DMS 273 (cell line): Measurements from ENCODE around the gene SMIM24.
"Not testable (repeated sequence)": the region's sequence is repeated elsewhere in the genome, so short reads cannot be mapped to it uniquely, and the experiment has no call there.

Source experiments
- DNase-seq: peaks from one replicate; lab custom pipeline; 2025; ENCODE audit not compliant: unreplicated experiment; lab: John Stamatoyannopoulos, UW

Gene SMIM24

GRCh38 chr19:3457528-3458228 lies 22.6 kb downstream of the SMIM24 start:
- DNase-seq: no peak

GRCh38 chr19:3456925-3457527 lies 23.3 kb downstream of the SMIM24 start:
- DNase-seq: no peak

GRCh38 chr19:3455960-3456601 lies 24.2 kb downstream of the SMIM24 start:
- no peak for DNase-seq

GRCh38 chr19:3455393-3455955 lies 24.9 kb downstream of the SMIM24 start:
- DNase-seq: no peak

- DNase-seq: no peak
These were observed 25.5 kb downstream of the SMIM24 start for GRCh38 chr19:3454656-3455392.

- no peak for DNase-seq
These were observed 26.5 kb downstream of the SMIM24 start for GRCh38 chr19:3453840-3454239.

- DNase-seq: not testable (repeated sequence)
These were observed 27.4 kb downstream of the SMIM24 start for GRCh38 chr19:3452942-3453214.

- DNase-seq: no peak
These were observed 28.0 kb downstream of the SMIM24 start for GRCh38 chr19:3452171-3452941.

GRCh38 chr19:3451451-3451866 lies 28.9 kb downstream of the SMIM24 start:
- no peak for DNase-seq

GRCh38 chr19:3450796-3451411 lies 29.4 kb downstream of the SMIM24 start:
- peak; percentile 55 for DNase-seq

GRCh38 chr19:3448616-3449334 lies 31.6 kb downstream of the SMIM24 start:
- DNase-seq: no peak

GRCh38 chr19:3446657-3447056 lies 33.7 kb downstream of the SMIM24 start:
- not testable (repeated sequence) for DNase-seq

- DNase-seq: no peak
These were observed 35.6 kb downstream of the SMIM24 start for GRCh38 chr19:3444695-3445234.

GRCh38 chr19:3443840-3444694 lies 36.3 kb downstream of the SMIM24 start:
- no peak for DNase-seq

- no peak for DNase-seq
These were observed 37.7 kb downstream of the SMIM24 start for GRCh38 chr19:3442487-3443071.

GRCh38 chr19:3441986-3442329 lies 38.4 kb downstream of the SMIM24 start:
- DNase-seq: no peak

- no peak for DNase-seq
These were observed 39.0 kb downstream of the SMIM24 start for GRCh38 chr19:3441089-3441985.
